HG02870 (cell line): ENCODE data around the gene CYFIP1.
A peak's percentile ranks its signal among the peaks of the same experiment; 100 is the strongest.

Experiments
- ATAC-seq: cut with Tn5 transposase; IDR thresholded peaks from one replicate; pipeline ENCODE4 v1.9.1; 2021; ENCODE audit warnings: mild to moderate bottlenecking, moderate library complexity; ENCODE audit not compliant: unreplicated experiment

CYFIP1 gene

GRCh38 chr15:22872936-22873701 lies 107.0 kb downstream of the CYFIP1 start:
- no peak for ATAC-seq

- ATAC-seq = no peak
These were observed 108.6 kb downstream of the CYFIP1 start for GRCh38 chr15:22871481-22872086.

- no peak for ATAC-seq
These were observed 109.3 kb downstream of the CYFIP1 start for GRCh38 chr15:22870865-22871264.

DNA sequence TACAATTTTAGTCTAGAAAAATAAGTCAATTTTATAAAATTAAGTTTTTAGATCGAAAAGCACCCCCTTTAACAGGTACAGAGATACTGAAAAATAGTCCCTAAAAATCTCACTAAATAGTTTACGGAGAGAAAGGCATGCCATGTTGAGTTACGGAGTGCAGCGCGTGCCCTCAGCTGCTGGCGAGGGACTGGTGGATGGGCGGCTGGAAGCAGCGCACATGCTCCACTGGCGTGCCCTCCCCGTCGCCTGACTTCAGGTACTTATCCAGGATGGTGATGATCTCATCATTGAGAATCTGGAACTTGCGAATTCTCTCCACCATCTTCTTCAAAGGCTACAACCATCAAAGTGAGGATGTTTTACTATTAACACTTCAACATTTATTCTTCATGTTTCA lies 110.3 kb downstream of the CYFIP1 start:
- ATAC-seq = no peak

DNA sequence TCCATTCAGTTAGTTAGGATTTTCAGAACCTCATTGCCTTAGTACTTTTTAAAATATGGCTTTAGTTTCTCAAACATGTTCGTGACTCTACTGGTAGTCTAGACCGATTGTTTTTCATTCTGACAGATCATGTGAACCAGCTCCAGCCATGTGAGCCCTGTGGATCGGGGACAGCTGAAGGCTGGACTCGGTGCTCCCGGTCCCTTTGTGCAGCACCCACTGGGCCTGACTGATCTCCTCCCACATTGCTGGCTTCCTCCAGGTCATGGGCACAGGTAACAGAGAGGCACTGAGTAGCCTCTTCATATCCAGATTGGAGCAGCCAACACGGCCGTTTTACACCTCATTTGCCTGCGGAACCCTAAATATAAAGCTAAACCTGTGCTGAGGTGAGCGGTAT lies 111.2 kb downstream of the CYFIP1 start:
- no peak for ATAC-seq

DNA sequence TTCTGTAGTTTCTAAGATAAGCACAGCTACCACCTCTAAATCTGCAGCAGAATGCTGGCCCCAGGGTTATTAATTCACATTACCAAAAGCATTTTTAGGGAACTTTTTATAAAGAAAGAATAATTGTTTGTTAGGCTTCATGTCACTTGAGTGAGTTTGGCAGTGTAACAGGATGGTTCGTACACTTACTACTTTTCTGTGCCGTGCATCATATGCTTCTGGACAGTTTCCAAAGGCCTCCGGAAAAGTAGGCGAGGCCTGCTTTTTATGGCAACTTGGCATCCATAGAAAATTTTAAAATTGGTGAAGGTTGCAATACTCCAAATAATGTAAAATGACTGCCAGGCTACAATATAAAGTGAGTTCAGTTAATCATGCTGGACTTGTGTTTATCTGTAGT lies 111.7 kb downstream of the CYFIP1 start:
- no peak for ATAC-seq

- ATAC-seq = no peak
These were observed 112.3 kb downstream of the CYFIP1 start for GRCh38 chr15:22867886-22868285.

GRCh38 chr15:22866079-22866478 lies 114.1 kb downstream of the CYFIP1 start:
- ATAC-seq = no peak

DNA sequence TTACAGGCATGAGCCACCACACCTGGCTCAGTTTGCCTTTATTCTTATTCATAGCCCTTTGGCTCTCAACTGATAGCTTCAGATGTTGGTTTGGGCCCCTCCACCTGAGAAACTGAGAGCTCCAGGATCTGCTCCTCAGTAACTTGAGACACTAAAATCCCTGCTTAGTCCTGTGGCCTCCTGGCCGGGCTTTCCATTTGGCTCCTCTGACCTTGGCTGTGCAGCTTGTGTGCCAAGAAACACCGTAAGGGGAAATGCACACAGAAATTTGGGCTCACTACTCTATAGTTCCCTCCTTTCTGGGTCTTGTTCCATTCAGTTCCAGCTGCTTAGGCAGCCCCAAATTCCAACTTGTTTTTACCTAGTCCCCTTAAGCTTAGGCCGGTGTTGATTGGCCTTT lies 116.8 kb downstream of the CYFIP1 start:
- ATAC-seq = no peak

DNA sequence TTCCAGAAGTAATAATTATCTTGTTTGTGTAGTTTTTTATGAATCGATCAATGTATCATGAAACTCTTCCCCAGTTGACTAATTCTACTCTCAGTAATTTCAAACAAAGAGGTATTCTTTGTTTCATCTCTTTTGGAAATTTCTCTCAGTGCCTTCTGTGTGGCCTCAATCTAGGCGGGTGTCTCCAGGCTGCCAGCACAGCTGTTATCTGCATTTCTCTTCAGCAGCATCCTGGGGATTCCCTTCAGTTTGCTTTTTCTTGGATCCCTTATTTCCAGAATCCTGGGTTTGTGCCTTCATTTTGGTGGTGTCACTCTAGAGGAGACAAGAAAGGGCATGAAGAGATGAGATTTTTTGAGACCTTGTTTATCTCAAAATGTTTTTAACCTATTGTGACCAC lies 119.0 kb downstream of the CYFIP1 start:
- no peak for ATAC-seq

DNA sequence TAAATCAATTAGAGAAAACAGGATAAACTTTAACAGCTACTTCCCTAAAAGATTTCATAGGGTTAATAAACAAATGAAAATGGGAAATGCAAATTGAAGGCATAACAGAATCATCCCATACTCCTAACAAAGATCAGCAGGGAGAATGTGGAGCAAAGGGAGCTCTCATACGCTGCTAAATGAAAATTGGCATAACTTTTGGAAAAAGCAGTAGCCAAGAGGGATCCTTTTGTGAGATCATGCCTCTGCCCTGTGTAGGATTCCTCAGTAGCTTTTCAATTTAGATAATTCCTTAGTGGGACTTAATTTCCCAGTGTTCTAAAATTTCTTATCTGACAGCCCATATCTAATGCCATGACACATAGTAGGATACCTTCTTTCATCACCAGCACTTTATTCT lies 123.5 kb downstream of the CYFIP1 start:
- no peak for ATAC-seq

DNA sequence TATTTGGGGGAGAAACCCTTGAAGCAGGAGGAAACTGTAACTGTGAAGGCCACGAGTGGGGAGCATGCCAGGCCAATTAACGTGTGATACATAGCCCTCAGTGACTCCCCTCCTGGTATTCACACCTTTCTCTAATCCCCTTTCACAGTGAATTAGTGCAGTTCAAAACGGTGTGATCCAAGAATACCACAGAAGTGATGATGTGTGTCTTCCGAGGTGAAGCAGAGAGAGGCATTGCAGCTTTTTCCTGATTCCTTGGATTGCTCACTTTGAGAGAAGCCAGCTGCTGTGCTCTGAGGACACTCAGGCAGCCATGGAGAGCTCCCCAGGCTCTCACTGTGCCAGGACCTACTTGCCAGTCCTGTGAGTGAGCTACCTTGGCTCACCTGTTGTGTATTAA lies 124.4 kb downstream of the CYFIP1 start:
- no peak for ATAC-seq

- ATAC-seq = no peak
These were observed 128.7 kb downstream of the CYFIP1 start for GRCh38 chr15:22851513-22851912.

GRCh38 chr15:22850055-22850454 lies 130.1 kb downstream of the CYFIP1 start:
- ATAC-seq = no peak

DNA sequence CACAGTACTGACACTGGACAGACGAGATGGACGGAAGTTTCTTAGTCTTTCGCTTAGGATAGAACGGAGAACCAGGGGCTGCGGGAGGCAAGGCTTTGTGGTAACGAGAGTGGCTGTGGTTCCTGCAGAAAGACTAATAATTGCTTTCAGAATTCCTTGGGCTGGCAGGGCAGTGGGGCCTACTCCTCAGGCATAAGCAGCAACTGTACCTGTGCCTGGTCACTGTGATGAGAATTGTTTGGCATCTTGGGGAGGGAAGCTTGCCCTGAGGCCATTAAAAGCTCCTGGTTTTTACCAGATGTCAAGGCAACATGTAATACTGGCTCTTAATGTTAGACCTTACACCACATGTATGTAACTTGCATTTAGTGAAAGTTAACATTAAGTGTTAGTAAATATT lies 134.1 kb downstream of the CYFIP1 start:
- ATAC-seq = no peak

GRCh38 chr15:22845289-22845900 lies 134.8 kb downstream of the CYFIP1 start:
- ATAC-seq = no peak

DNA sequence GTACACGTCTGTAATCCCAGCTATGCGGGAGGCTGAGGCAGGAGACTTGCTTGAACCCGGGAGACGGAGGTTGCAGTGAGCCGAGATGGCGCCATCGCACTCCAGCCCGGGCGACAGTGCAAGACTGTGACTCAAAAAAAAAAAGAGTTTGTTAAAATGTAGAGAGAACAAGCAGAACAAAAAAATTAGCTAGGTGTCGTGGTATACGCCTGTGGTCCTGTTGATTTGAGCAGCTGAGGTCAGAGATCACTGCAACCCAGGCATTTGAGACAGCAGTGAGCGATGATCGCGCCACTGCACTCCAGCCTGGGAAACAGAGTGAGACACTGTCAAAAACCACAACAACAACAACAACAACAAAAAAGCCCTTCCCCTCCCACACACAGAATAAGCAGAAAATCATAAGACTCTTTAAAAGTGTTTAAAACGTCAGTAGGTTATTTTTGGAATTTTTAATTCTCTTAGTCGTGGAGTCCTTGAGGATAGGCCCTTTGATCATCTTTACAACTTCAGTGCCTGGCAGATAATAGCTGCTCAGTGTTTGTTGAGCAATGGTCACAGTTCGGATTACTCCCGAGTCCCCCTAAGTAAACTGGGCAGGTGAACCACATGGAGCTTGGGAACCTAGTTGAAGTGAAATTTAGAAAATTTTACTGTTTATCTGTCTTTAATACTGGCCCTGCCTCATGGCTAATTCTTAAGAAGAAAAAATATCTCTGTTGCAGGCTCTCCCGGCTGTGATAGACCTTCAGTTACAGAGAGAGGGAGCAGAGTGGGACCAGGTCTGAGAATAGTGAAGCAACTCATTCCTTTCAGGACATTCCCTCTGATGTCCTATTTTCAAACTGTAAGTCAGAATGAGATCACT lies 135.5 kb downstream of the CYFIP1 start:
- ATAC-seq = no peak

- no peak for ATAC-seq
These were observed 141.0 kb downstream of the CYFIP1 start for GRCh38 chr15:22839046-22839695.

DNA sequence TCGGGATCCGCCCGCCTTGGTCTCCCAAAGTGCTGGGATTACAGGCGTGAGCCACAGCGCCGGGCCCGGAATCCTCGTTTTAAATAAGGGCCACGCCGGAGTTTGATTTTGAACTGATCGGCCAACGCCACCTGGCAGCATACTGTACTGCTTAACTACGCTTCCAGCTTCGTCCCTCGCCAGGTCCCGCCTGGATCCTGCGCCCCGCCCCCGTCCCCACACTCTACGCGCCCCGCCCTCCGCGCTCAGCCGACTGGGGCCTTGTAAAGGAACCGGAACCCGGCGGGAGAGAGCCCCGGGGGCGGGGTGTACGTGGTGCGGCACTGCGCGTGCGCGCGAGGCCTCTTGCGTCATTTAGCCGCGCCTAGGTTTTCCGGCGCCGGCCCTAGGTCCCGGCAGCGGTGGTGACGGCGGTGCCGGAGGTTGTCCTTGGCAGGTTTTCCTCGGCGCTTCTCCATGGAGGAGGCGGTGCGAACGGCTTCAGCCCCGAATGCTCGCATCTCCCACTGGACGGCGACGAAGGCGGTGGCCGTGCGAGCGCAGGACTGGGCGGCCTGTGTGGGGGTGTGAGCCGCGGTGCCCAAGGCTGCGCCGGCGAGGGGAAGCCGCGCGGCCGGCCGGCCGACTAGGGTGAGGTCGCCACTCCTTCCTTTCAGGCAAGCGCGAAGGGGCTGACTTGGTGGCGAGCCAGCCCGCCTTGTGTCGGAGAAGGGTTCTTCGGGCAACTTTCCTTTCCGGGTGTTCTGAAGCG lies 141.7 kb downstream of the CYFIP1 start, which contains the start of gene NIPA2:
Gene NIPA2, plus strand, starts transcription at position 375 of the 751 bp plus-strand sequence. CDS start 13,066 bp downstream, outside the sequence.
- ATAC-seq = peak; percentile 73

GRCh38 chr15:22831473-22831872 lies 148.7 kb downstream of the CYFIP1 start:
- ATAC-seq = no peak
